Stimulated activated CD8-positive, alpha-beta memory T cell treated with anti-CD3 and anti-CD28 coated beads, Interleukin-4, amount 100 ng/mL, for 48 hours (primary cell): ENCODE results near the gene FNBP1.

ENCODE experiments used
- DNase-seq: peaks from one replicate; pipeline ENCODE4 v3.0.0-alpha.2; 2020

The FNBP1 gene

GRCh38 chr9:130042885-130043653 is at the start of gene FNBP1:
TSS of gene FNBP1 (minus strand) at chr9:130043189. CDS start at chr9:130042975, 214 bp downstream.
- peak; percentile 82 for DNase-seq

DNA sequence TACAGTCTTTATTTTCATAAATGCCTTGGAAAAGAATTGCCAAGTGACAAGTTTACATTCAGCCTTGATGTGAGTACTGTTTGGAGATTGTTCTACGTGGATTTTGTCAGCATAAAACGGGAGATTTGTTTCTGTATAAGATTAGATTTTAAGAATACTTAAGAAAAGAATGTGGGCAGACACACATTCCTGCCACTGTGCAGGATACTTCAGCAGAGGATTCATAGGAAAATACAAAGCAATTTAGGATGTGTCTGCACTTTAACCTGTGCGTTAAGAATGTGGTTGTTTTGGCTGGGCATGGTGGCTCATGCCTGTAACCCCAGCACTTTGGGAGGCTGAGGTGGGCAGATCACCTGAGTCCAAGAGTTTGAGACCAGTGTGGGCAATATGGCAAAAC is 47.9 kb upstream of the FNBP1 start:
- no peak for DNase-seq

- no peak for DNase-seq
Observed at GRCh38 chr9:130089141-130089540, 46.2 kb upstream of the FNBP1 start.

DNA sequence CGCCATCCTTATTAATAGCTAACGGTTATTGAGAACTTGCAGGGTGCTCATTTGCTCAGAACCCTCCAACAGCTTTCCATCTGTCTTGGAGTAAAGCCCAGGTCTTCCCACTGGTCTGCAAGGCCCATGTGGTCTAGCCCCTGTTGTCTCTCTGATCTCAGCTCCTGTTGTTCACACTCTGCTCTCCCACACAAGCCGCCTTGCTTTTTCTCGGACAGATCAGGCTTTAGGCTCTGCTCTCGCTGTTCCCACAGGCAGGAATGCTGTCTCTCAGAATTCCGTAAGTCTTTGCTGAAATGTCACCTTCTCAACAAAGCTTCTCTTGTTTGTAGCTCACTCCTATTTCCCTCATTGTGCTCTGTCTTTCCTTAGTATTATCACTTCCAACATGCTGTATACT is 45.1 kb upstream of the FNBP1 start:
- DNase-seq: no peak

- no peak for DNase-seq
Observed at GRCh38 chr9:130084337-130084736, 41.3 kb upstream of the FNBP1 start.

GRCh38 chr9:130078547-130078946 is 35.6 kb upstream of the FNBP1 start:
- no peak for DNase-seq

DNA sequence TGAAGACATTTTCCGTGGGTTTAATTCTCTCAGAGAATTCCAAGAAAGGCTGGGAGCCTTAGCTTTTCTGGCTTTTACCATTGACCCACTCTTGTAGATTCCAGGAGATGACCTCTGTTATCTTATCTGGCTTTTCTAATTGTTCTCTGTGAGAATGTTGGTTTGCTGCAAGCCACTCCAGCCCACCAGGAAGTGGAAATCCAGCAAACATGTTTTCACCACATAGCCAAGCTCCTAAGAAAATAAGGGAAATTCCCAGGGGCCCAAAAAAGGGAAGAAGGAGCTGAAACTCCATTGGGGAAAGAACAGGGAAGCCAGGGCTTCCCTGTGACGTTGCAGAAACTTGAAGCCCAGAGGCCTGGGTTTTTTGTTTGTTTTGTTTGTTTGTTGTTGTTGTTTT is 30.4 kb upstream of the FNBP1 start:
- DNase-seq: no peak

- peak; percentile 34 for DNase-seq
Observed at GRCh38 chr9:130072515-130073235, 29.7 kb upstream of the FNBP1 start.

DNA sequence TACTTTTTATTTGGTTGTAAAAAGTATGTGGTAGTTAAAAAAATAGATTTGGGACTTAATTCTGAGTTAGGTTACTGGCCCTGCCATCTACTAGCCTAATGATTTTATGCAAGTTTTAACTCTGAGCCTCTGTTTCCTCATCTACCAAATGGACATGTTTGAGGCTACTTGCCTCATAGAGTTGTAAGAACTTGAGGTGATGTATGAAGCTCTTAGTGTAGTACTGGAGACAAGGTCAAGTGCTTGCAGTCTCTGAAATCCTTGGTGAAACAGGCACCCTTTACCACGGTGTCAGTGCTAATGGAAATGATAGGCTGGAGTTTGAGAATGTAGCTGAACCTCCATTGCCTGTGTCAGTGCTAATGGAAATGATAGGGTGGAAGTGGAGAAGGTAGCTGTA is 26.1 kb upstream of the FNBP1 start:
- no peak for DNase-seq

GRCh38 chr9:130064621-130065020 is 21.6 kb upstream of the FNBP1 start:
- no peak for DNase-seq

DNA sequence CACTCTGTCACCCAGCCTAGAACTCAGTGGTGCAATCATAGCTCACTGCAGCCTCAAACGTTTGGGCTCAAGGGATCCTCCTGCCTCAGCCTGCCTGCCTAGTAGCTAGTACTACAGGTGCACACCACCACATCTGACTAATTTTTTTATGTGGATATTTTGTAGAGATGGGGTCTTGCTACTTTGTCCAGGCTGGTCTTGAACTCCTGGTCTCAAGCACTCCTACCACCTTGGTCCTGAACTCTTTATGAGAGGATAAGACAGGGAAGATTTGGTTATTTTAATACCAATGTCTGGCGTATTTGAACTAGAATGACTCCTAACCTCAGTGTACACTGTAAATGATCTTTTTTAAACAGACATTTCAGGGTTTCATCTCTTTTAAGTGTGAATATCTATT is 19.8 kb upstream of the FNBP1 start:
- DNase-seq: no peak

GRCh38 chr9:130060296-130060695 is 17.3 kb upstream of the FNBP1 start:
- no peak for DNase-seq

DNA sequence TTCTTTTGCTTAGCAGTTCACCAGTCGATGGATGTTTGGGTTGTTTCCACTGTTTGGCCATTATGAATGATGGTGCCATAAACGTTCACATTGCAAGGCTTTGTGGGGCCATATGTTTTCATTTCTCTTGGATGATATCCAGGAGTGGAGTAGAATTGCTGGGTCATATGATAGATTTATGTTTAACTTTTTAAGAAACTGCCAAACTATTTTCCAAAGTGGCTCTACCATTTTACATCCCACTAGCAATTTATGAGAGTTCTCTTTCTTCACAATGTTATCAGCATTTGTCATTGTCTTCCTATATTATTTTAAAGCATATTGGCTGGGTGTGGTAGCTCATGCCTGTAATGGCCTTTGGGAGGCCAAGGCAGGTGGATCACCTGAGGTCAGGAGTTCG is 15.9 kb upstream of the FNBP1 start:
- no peak for DNase-seq

- no peak for DNase-seq
Observed at GRCh38 chr9:130058154-130058553, 15.2 kb upstream of the FNBP1 start.

DNA sequence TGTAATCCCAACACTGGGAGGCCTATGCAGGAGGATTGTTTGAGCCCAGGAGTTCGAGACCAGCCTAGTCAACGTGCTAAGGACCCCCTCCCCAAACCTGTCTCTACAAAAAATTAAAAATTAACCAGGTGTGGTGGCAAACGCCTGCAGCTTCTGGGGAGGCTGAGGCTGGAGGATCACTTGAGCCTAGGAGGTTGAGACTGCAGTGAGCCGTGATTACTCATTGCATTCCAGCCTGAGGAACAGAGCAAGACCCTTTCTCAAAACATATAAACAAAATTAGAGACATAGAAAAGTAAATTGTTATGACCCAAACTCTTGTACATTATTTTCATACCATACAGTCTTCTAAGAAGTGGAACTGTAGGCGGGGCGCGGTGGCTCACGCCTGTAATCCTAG is 11.8 kb upstream of the FNBP1 start:
- no peak for DNase-seq

DNA sequence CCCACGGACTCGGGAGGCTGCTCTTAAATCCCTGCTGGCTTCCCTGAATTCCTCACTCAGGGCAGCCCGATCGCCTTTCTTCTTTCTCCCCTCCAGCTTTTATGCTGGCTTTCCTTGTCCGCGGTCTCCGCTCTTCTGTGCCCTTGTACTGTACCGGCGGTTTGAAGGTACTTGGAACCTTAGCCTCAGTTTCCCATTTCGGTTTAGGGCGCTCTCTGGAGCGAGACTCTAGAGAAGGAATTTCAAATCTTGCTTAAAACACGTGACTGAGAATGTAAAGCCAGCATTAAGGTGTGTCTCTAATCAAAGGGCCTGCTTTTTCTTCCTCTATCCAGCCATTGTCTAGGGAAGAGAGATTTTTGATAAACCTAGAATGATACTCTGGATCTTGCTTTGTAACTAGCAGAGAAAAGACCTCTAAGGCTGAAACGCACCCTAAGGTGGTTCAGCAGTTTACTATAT is 11.4 kb upstream of the FNBP1 start:
- no peak for DNase-seq

DNA sequence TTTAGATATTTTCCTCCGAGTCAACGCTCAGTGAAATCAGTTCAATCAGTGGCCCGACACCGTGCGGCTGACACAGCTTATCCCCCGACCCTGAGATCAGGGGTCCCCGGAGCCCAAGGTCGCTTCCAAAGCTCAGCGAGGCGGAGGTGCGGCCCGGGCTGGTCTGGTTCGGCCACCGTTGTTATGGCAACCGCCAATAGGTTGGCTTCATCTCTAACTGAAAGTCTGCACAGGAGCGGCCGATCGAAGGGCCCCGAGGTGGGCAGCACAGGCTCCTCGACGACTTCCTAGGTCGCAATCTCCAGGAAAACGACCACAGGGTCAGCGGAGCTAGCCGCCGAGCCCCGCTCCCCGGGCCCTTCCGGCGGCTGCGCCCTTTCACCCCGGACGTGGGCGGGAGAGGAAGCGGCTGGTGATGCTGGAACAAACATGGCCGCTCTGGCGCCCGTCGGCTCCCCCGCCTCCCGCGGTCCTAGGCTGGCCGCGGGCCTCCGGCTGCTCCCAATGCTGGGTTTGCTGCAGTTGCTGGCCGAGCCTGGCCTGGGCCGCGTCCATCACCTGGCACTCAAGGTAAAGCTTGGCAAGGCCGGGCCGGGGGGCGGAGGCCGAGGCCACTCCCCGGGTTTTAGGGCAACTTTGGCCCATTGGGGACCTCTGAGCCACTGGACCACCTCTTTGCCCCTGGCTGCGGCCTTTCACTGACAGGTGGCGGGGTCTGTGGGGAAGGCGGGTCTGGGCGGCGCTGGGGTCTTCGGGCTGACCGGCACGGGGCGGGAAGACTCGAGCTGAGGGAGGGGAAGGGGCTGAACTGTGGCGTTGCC is 10.7 kb upstream of the FNBP1 start, which contains the start of gene GPR107:
Gene GPR107 (plus strand): TSS at position 403 of the 821 bp plus-strand sequence. CDS start 27 bp downstream, at position 430.
- peak; percentile 87 for DNase-seq

DNA sequence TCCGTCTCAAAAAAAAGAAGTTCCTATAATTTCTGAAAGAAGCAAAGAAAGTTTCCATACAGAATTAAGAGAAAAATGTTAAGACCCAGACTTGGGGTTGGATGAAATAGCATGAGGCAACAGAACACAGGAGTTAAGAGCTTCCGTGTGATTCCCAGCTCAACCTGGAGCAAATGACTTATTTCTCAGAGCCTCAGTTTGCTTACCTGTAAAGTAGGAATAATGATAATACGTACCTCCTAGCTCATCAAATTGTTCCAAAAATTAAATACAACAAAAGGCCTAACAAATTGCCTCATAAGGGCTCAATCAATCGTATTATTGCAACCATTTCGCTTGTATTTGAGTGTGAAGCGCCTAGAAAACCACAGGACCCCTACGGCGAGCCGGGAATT is 10.1 kb upstream of the FNBP1 start:
- DNase-seq: no peak

- DNase-seq: no peak
Observed at GRCh38 chr9:130051855-130052254, 8.9 kb upstream of the FNBP1 start.

DNA sequence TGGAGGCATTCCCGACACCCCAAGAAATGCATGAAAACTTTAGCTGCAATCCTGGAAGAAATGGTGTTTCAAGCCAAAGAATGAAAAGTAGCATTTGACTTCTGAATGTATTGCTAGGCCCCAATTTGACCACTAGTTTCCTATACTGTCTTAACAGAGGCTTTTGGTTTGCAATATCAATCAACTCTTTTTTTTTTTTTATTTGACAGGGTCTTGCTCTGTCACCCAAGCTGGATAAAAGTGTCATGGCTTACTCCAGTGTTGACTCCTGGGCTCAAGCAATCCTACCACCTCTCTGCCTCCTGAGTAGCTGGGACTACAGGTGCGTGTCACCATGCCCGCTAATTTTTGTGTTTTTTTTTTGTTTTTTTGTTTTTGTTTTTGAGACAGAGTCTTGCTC is 7.5 kb upstream of the FNBP1 start:
- DNase-seq: no peak

DNA sequence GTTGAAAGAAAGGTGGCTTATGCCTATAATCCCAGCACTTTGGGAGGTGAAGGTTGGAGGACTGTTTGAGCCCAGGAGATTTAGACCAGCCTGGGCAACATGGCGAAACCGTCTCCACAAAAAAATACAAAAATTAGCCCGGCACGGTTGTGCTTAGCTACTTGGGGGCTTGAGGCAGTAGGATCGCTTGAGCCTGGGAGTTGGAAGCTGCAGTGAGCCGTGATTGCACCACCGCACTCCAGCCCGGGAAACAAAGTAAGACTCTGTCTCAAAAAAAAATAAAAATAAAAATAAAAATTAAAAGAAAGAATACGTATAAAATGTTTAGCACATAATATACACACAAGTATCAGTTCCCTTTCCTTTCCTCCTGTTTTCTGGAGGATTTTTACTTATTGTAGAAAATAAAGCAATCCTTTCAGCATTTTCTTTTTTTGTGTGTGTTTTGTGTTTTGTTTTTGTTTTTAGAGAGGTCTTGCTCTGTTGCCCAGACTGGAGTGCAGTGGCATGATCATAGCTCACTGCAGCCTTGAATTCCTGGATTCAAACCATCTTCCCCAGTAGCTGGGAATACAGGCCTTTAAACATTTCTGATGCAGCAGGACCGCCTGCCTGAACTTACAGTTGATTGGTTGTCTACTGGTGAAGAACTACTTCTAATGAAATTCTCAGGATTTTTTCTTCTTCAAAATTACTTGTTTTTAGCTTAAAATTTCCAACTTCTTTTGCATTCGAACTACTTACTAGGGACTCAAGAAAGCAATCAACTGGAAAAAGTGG is 6.6 kb upstream of the FNBP1 start:
- DNase-seq: no peak

- peak; percentile 21 for DNase-seq
Observed at GRCh38 chr9:130045725-130046450, 2.9 kb upstream of the FNBP1 start.
